WTC11 (cell line): ENCODE measurements around the gene CRADD.

Source experiments
- ATF1 ChIP-seq: sonication (generic); formaldehyde crosslinking; IDR thresholded peaks from 2 replicates; pipeline ENCODE4 v1.8.1; 2023; ENCODE audit warnings: mild to moderate bottlenecking, moderate library complexity, missing genetic modification reagents
- CTCF ChIP-seq: fragments of 200-600 bp; IDR thresholded peaks from 2 replicates; pipeline ENCODE4 v1.8.0; 2022; ENCODE audit warnings: antibody characterized with exemption
- E2F4 ChIP-seq: sonication (generic); formaldehyde crosslinking; IDR thresholded peaks from 2 replicates; pipeline ENCODE4 v1.8.1; 2022; ENCODE audit warnings: low read depth, mild to moderate bottlenecking, moderate library complexity, missing genetic modification reagents, borderline replicate concordance
- NR3C1 ChIP-seq: sonication (generic); formaldehyde crosslinking; conservative IDR thresholded peaks from 2 replicates; pipeline ENCODE4 v1.8.1; 2023; ENCODE audit warnings: low read depth, mild to moderate bottlenecking, missing genetic modification reagents
- SMAD3 ChIP-seq: sonication (generic); formaldehyde crosslinking; IDR thresholded peaks from 2 replicates; pipeline ENCODE4 v1.8.0; 2022; ENCODE audit warnings: missing genetic modification reagents, mild to moderate bottlenecking, borderline replicate concordance

GRCh38 chr12:93758801-93759373 is 81.7 kb downstream of the CRADD start:
- TF ChIP-seq CTCF (no peak), NR3C1 (CRISPR knock-in tag) (no peak), SMAD3 (CRISPR knock-in tag) (no peak), ATF1 (CRISPR knock-in tag) (no peak), E2F4 (CRISPR knock-in tag) (no peak)
